SW 1271 (cell line): ENCODE data around the gene CLCN1.

Experiments used
- DNase-seq, 2 experiments: peaks; one replicate each; lab custom pipeline; 2025; lab: John Stamatoyannopoulos, UW

CLCN1 gene

DNA sequence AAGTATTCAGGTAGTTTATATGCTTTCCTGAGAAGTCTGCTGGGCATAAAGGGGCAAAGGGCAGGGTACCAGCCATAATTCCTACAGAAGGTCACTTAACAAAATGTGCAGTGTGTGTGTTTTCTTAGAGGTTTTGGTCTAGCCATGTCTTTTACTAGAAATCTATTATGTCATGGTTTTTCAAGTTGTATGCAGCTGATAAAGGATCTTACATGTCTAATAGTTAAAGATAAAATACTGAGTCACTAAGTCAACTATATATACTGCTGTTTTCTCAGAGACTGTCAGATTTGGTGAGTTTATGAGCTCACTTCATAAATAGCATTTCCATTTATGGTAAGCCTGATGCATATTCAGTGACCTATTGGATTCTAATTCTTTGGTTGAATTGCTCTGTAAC lies 20.0 kb upstream of the CLCN1 start:
- DNase-seq: no peak

GRCh38 chr7:143296686-143297085 lies 19.2 kb upstream of the CLCN1 start:
- no peak for DNase-seq

DNA sequence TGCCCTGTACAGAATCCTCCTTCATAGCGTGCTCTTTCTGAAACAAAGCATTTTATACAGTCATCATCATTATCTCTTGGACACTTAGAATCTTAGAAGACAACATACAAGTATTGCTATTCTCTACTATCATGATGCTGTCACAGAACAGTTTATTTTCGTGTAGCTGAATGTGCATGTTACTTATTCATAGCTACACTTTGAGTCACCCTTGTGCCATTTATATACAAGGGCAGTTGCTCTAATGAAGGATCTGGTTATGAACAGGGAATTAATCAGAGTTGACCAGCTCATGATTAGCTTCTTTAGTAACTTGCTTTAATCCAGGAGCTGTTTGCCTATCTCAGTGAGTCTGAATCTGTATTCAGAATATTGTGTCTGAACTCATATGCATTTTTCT lies 16.6 kb upstream of the CLCN1 start:
- no peak for DNase-seq

DNA sequence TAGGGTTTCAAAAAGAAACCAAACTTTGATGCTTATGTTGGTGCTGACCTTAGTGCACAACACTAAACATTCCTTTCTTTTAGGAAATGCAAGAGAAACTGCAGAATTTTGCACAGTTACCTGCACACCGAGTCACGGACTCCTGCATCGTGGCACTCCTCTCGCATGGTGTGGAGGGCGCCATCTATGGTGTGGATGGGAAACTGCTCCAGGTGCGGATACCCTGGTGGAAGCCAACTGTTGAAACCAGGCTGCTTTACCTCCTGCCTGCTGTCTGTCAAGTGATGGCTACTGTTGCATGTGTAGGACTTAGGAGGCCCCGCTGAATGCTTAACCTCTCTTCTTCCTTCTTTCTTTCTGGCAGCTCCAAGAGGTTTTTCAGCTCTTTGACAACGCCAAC lies 16.1 kb upstream of the CLCN1 start:
- DNase-seq: no peak

DNA sequence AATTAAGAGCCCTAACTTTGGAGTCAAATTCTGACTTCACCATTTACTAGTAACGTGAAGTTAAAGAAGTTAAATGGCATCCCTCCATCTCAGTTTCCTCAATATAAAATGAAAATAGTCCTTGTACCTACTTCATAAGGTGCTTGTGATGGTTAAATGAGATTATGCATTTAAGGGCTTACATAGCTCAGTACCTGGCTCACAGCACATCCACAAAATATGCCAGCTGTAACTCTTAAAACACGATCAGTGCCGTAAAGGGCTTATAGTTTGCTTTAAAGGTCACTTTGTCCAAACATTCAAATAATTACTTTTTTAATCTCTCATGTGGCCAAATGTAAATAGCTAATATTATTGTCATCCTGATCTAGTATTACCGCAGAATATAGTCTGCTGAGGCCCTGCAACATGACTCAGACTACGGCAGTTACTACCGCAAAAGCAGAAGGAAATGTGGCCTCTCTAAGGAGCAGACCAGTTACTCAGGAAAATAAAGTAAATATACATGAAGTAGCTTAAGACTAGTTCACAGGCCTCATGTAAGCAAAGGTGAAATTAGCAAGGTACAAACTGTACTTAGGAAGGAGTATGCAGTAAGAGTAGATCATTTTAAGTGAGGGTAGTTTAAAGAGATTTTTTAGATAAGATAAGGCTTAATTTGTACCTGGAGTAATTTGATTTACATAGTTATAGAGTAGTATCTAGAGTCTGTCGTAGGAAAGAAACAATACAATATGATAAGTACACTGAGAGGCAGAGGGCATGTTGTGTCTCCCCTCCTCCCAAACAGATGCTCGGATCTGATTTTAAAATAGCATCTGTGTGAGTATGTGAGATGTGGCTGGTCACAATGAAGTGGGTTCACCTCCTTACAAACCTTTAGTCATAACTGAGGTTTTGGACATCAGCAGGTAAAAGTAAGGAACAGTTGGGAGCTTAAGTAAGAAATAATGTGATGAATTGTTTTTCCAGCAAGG lies 14.7 kb upstream of the CLCN1 start:
- no peak for DNase-seq

DNA sequence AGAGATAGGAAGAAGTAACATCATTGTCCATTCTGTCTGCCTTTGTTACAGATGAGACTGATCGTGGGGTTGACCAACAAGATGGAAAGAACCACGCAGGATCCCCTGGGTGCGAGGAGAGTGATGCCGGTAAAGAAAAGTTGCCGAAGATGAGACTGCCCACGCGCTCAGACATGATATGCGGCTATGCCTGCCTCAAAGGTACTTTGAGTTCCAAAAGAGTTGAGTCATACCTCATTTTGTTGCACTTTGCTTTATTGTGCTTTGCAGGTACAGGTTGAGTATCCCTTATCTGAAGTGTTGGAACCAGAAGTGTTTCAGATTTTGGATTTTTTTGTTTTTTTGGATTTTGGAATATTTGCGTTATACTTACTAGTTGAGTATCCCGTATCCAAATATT lies 12.2 kb upstream of the CLCN1 start:
- no peak for DNase-seq

GRCh38 chr7:143304938-143305337 lies 11.0 kb upstream of the CLCN1 start:
- DNase-seq: no peak

DNA sequence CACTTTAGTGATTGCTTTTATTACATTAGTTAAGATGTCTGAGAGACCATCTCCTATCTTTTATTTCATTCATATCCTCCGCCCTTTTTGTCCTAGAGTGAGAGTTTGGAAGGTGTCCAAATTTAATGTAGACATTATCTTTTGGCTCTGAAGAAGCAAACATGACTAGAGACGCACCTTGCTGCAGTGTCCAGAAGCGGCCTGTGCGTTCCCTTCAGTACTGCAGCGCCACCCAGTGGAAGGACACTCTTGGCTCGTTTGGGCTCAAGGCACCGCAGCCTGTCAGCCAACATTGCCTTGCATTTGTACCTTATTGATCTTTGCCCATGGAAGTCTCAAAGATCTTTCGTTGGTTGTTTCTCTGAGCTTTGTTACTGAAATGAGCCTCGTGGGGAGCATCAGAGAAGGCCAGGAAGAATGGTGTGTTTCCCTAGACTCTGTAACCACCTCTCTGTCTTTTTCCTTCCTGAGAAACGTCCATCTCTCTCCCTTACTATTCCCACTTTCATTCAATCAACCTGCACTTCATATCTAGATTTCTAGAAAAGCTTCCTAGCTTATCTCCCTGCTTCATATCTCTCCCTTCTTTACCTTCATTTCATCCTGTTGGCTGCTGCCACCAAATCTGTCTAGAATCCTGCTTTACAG lies 10.4 kb upstream of the CLCN1 start:
- DNase-seq: peak in 1 of 2 experiments; percentile 9

DNA sequence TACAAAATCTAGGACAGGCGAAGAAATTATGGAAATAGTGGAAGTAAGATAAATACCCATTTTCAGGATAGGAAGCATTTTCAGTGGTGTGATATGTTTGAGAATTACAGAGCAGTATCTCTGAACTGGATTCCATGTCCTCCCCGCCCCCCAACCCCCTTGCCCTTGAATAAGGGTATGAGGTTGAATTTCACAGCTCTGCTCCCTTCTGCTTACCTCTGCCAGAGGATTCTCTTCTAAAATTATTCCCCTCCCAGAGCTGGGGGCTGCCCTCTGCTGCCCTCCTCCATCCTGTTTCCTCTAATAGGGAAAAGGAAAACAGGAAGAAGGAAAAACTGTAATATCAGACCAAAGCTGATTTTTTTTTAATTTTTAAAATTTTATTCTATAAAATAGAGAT lies 7.3 kb upstream of the CLCN1 start:
- DNase-seq: no peak

GRCh38 chr7:143314127-143314526 lies 1.8 kb upstream of the CLCN1 start:
- DNase-seq: no peak

DNA sequence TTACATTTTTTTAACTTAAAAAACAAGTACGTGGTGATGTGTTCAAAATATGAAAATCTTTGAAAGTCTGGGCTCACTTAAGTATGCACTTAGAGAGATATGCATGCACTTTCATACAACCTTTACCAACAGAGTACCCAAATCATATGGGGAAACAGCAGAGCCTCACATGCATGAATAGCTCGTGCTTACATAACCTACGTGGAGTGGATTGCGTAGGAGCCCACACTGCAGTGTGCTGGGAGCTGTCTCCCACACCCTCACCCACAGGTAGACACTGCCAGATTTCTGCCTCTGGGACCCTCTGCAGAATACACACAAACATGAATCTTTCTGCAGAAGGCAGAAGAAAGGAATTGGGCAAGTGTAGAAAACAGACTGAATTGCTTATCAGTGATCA lies 581 bp downstream of the CLCN1 start:
- DNase-seq: no peak

DNA sequence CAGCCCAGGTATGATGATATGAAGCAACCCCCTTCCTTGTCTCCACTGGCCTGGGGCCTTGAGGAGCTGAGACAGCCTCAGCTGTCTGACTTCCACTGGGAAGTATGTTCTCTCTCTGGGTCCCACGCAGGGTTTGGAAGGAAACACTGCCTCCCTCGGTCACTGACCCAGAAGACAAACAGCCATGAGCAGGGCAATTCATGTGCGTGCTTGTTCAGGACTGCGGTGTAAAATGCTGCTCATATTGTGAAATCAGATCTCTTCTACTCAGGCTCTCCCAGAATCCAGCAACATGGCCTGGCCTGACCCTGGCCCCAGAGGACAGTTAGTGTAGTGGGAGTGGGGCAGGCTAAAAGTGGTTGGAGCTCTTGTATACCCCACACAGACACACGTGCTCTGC lies 2.8 kb downstream of the CLCN1 start:
- DNase-seq: no peak

DNA sequence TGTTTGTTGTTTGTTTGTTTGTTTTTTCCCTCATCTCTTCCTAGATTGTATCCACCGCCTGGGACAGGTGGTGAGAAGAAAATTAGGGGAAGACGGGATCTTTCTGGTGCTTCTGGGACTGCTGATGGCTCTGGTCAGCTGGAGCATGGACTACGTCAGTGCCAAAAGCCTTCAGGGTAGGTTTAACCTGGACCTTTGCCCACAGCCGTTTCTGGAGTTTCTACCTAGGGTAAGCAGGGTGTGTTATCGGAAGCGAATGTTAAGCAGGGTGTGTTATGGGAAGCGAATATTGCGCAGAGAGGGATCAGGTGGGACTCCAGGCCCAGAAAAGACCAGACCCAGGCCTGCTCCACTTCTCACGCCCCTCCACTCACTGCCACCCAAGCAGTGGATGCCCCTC lies 4.7 kb downstream of the CLCN1 start:
- no peak for DNase-seq

GRCh38 chr7:143321242-143321641 lies 5.3 kb downstream of the CLCN1 start:
- no peak for DNase-seq

DNA sequence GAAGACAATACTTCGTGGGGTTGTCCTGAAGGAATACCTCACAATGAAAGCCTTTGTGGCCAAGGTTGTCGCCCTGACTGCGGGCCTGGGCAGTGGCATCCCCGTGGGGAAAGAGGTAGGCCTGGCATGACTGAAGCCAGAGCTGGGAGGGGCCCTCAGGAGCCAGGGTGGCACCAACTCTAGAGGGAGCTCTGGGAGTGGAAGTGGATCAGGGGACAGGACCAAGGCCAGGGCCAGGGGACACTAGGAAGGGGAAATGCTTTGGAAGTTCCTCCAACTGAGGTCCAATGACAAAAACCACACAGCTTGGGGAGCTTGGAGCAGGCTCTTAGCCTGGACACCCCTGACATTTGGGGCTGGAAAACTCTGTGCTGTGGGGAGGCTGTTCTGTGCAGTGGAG lies 5.8 kb downstream of the CLCN1 start:
- no peak for DNase-seq

GRCh38 chr7:143322760-143323633 lies 7.1 kb downstream of the CLCN1 start:
- DNase-seq: no peak

DNA sequence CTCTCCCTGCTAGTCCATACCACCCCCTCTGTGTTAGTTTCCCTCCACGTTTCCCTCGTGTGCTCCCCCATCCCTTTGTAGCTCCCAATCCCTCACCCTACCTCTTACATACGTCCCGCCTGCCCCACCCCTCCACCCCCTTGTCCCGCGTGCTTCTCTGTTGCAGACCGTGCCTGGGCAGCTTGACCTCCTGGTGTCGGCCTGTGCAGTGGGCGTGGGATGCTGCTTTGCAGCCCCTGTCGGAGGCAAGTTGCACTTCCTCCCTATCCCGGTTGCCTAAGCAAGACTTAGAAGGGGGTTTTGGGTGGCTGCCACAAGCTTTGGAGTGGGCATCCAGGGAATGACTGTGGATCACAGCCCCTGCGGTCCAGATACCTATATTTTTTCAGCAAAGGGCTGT lies 7.7 kb downstream of the CLCN1 start:
- DNase-seq: no peak

DNA sequence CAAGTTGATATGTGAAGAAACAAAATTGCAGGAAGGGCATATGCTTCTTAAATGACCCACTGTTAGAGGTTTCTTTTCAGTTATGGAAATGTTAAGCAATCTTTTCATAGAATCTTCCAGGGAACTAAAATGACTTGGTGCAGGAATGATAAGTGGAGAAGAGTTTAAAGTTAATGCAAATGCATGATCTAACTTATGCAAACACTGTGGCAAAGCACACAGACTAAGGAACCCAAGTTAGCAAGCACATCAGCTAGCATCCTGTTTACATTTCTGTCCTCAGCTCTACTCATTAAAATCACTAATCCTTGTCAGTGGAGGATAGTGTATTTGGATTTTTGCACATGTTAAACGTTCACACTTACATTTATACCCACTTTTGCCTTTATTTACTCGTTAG lies 9.3 kb downstream of the CLCN1 start:
- no peak for DNase-seq

DNA sequence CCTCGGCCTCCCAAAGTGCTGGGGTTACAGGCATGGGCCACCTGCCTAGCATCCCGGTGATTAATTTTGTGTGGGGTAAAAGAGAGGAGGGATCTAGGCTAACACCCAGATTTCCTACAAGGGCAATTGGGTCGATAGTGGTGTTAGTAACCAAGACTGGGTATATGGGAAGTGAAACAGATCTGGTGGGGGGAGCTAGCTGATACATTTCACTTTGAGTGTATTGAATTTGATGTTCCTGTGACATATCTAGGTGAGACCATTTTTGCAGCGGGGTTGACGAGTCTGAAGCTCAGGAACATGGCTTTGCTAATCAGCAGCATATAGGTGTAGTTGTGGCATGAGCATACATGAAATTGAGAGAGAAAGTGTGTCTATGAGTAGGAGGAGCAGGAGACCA lies 12.0 kb downstream of the CLCN1 start:
- no peak for DNase-seq

DNA sequence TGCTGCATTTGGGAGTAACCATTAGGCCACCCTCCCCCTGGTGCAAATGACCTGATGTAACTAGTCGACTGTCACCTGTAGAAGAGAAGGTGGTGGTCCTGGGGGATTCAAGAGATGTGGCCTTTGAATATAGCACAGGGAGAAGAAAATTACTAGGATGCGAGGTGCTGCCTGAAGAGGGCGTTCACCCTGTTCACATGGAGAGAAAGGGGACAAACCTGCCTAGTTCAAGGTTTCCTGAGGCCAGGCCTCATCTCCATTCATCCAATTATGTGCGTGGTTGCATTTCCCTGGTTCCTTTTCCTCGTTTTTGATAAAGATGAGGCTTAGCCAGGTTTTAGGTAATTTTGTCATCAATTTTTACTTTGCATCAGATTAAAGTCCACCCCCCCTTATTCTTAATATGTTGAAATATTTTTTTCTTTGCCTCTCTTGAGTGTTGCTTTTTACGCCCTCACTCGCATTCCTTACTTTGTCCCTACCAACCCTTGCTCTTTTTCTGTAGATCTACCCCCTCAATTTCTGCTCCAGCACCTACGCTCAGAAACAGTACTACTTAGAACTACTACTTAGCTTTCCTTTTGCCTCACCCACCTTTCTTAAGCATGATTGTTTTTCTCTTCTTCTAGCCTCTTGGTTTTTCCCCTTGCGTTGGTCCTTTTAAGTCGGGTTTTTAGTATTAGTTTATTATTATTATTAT lies 13.7 kb downstream of the CLCN1 start:
- DNase-seq: no peak

DNA sequence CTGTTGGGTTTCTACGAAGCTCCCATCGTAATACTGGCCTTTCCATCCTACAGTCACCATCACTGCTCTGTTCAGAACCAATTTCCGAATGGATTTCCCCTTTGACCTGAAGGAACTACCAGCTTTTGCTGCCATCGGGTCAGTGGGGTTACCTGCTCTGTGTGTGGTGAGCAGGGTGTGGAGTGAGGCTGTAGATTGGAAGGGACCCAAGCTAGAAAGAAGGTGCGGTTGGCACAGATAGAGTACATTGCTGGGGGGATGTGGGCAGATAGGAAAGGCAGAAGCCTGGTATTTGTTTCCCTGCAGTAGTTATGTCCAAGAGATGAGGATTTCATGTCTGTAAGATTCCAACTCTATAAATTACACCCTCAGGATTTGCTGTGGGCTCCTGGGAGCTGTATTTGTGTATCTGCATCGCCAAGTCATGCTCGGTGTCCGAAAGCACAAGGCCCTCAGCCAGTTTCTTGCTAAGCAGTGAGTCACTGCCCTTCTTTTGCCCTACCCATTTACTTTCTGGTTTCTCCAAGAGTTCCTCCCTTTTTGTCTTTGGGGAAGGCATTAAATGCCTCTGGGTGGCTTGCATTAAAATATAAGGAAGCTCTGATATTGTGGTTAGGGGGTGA lies 15.4 kb downstream of the CLCN1 start:
- no peak for DNase-seq
